NCI-H510A (cell line): ENCODE measurements around the gene COL4A3.
"Not testable (repeated sequence)": the region's sequence is repeated elsewhere in the genome, so short reads cannot be mapped to it uniquely, and the experiment has no call there.

ENCODE experiments used
- DNase-seq: peaks from one replicate; lab custom pipeline; 2025; lab: John Stamatoyannopoulos, UW

The COL4A3 gene

DNA sequence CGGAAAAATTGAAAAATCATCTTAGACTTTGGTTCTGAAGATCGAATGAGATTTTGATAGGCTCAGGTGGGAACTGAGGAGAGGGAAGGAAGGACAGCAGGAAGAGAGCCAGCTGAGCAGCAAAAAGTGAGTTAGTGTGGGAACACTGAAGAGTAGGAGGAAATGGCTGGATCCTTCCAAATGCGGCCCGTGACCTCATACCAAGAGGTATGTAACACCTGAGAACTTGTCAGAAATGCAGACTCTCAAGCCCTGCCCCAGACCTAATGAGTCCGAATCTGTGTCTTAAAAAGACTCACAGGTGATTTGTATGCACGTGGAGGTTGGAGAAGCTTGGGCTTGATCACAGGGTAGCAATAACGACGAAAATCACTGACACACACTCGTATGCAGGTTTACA is 42.0 kb downstream of the COL4A3 start:
- DNase-seq, result no peak

- no peak for DNase-seq
Measured at GRCh38 chr2:227207573-227207972, 43.1 kb downstream of the COL4A3 start.

- DNase-seq, result no peak
Measured at GRCh38 chr2:227214622-227215041, 50.2 kb downstream of the COL4A3 start.

DNA sequence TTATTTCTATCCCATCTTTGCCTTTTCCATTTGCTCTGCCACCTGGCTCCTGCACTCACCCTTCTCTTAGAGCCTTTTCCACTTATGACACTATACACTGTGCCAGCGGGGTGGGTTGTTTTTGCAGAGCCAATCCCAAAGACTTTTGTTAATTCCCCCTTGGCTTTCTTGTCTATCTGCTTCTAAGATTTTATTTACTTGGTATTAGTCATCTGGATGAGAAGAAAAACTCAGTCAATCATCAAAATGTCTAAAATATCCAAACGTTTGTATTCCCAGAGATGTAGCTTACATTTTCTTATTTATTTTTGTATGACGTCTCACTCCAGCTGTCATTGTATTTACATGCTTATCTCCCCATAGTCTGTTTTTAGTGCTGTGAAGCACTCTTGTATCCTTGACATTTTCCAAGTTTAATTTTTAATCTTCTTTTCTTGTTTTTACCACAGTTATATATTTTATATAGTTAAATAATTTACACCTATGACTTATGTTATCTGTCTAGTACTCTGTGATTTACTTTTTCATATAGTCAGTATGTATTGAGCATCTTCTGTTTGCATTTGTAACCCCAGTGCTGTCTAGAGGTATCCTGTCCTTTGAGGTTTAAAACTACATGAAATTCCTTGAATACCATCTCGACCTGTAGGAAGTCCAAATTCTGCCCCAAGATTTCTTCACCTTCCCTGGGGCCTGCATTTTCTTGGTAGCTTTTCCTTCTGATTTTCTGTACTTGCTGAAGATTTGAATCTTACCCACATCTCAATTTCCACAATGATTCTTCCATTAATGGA is 55.1 kb downstream of the COL4A3 start:
- DNase-seq, result no peak

GRCh38 chr2:227221120-227221519 is 56.7 kb downstream of the COL4A3 start:
- no peak for DNase-seq

DNA sequence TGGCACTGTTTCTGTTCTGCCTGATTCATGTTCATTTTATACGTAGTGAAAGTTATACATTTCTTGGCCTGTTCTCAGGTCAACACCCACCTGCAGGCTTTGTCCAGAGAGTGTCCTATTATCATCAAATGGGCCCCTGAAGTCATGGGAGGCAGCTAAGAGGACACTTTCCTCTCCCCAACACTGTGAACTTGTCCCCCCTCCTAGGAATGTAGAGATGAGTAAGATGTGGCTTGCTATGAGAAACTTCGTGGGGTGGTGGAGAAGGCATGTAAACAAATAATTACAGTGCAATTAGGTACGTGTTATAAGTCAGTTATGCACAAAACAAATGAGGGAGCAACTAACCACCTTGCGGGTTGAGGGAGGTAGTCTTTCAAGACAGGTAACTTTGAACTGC is 57.9 kb downstream of the COL4A3 start:
- DNase-seq, result no peak

DNA sequence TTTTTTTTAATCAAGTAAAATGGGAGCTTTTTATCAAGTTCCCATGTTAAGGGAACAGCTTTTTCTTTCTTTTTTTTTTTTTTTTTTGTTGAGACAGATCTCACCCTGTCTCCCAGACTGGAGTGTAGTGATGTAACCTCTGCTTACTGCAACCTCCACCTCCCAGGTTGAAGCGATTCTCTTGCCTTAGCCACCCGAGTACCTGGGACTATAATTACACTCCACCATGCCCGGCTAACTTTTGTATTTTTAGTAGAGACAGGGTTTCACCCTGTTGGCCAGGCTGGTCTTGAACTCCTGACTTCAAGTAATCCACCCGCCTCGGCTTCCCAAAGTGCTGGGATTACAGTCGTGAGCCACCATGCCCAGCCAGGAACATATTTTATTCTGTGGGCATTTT is 61.2 kb downstream of the COL4A3 start:
- DNase-seq, result not testable (repeated sequence)

DNA sequence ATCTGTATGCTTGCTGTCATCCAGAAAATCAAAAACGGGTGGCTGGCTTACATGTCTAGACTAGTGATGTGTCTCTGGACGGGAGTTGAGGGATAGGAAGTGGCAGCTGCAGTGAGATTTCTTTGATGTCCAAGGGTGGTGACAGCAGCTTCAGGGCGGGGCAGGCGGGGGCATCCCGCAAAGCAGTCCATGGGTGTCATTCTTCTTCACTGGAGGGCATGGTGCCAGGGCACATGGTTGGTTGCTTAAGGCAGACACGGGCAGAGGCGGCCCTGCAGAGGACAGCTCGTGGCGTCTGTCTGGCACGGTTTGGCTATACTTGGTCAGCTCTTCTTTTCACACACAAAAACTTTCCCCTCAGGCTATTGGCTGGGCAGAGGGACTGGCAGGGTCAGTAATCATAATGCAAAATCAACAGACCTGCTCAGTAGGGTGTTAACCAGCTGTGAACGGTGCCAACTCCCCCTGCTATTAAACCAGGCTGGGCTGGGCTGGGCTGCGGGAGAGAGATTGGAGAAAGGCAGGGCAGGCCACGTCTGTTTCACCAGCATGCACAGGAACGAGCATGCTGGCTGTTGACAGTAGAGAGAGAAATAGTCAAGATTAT is 63.7 kb downstream of the COL4A3 start:
- no peak for DNase-seq

DNA sequence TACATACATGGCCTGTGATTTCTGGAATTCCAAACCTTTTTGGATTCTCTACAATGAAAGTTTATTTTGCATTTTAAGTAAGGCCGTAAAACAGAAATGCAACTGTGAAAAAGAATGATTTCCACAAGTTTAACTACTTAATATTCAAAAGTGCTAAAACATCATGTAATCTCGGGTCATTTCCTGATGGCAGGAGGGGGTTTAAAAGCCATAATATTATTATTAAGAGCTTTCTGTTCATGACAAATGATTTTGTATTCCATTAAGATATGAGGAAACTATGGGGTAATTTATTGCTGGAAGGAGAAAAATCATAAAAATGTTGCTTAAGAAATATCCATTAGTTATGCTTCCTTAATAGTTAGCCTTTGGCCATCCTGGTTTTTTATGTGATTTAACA is 65.7 kb downstream of the COL4A3 start:
- DNase-seq, result no peak

- DNase-seq, result no peak
Measured at GRCh38 chr2:227234429-227234828, 70.0 kb downstream of the COL4A3 start.

DNA sequence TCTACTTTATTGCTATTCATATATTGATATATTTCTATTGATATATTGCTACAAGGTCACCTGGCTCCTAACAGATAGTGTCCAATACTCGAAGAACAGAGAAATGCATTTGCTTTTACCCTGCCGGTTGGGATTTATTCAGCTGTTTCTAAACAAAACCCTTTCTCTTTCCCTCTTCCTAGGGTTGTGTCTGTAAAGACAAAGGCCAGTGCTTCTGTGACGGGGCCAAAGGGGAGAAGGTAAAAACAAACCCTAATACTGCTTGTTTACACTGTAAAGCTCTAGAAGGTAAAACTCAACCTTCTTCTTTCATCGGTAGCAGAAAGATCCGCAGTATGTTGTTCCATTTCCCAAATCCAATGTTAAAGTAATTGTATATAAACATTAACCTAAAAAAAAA is 73.4 kb downstream of the COL4A3 start:
- DNase-seq, result no peak

DNA sequence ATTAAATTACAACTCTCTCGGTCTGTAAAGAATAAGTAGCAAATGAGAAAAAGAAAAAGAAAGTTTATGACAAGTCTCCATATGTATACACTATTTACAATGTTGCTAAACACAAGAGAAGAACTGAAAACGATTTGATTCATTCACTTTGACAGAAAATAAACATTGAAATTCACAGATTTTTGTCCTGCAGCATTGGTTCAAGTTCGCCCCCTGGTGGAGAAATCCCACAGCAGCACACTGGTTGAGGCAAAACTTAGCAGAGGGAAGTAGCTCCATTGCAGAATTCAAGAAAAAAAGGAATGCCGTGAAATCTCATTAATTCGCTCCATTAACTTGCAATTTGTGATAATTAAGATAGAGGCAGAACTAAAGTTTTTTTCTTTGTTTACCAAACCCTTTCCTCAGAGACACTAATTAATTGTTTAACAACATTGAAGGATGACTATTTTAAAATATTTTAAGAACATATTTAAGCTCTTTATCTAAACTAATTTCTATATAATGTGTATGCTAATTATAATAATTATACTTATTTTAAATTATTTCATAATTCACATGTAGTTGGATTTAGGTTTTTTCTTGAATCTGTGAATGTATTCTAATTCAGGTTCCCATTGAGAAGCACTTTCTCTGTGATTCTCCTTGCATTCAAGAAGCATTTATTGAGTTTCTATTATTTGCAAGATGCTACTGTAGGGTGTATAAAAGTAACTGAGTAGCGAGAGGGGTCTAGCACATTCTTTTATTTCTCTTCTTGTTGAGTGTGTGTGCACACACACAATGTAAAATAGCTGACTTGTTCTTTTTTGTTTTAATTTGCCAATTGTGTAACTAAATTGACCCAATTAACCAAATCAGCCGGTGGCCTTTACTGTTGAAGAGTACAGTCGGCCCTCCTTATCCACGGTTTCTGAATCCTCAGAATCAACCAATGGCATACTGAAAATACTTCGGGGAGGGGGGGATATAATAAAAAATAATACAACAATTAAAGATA is 74.1 kb downstream of the COL4A3 start:
- no peak for DNase-seq

- DNase-seq, result no peak
Measured at GRCh38 chr2:227241005-227241404, 76.6 kb downstream of the COL4A3 start.

GRCh38 chr2:227248876-227249275 is 84.5 kb downstream of the COL4A3 start:
- no peak for DNase-seq

GRCh38 chr2:227252831-227253230 is 88.4 kb downstream of the COL4A3 start:
- DNase-seq, result no peak

DNA sequence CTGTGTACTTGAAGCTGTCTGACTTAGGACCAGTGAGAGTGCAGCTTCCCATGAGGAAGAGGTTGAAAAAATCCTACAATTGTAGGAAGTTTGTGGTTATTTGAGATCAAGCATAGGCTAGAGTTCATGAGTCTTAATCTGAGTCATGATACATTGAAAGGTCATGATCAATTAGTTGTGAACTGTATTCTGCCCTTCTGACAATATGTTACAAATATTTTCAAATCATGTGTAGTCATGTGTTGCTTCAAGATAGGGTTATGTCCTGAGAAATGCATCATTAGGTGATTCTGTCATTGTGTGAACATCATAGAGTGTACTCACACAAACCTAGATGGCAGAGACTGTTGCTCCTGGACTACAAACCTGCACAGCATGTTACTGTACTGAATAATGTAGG is 92.2 kb downstream of the COL4A3 start:
- DNase-seq, result no peak

GRCh38 chr2:227257820-227258219 is 93.4 kb downstream of the COL4A3 start:
- DNase-seq, result no peak

DNA sequence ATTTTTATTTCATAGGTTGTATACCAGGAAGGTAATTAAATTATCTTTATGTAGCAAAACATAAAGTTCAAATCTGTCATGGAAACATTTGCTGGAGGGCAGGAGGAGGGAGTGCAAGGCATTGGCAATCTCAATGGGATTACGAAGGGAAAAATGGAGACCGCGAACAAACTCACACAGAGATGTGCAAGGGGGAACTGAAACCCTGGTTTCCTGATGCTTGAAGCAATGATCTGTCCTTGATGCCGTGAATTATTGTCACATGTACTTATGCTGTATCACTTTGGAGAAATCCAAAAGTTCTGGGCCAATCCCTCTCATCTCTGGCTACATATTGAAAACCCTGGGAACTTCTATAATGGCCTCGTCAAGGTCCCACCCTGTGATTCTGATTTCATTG is 95.6 kb downstream of the COL4A3 start:
- no peak for DNase-seq

GRCh38 chr2:227267410-227268115 is 103.1 kb downstream of the COL4A3 start:
- no peak for DNase-seq

DNA sequence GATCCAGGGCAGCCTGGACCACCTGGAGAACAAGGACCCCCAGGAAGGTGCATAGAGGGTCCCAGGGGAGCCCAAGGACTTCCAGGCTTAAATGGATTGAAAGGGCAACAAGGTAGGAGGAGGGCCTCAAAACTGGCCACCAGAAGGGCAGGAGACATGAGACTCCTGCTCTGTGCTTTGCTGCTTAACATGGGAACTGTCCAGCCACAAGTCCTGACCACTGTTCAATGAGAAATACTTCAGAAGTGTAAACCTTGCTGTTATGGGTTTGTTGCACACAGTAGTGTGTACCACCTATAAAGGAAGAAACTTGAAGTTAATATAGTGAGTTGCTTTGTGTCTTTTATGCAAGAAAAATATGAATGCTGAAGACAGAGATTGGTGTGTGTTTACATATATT is 116.5 kb downstream of the COL4A3 start:
- DNase-seq, result no peak

DNA sequence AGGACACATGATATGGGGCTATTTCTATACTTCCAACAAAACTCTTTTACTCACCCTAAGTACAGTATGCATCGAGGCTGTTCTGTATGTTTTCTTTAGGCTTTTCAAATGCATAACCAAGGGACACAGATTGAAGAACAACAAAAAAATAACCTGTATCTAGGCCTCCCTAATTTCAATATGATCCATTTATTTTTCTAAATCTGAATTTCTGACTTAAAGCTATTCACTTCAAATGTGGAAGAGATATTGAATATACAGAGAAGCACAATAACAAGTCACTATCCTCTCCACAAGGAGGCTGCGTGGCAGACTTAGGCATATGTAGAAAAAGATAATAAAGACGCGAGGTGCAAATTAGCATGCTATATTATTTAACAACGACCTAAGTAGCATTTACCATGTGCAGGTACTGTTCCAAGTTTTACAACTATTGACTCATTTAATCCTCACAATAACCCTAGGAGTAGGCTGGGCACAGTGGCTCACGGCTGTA is 121.4 kb downstream of the COL4A3 start:
- DNase-seq, result no peak

DNA sequence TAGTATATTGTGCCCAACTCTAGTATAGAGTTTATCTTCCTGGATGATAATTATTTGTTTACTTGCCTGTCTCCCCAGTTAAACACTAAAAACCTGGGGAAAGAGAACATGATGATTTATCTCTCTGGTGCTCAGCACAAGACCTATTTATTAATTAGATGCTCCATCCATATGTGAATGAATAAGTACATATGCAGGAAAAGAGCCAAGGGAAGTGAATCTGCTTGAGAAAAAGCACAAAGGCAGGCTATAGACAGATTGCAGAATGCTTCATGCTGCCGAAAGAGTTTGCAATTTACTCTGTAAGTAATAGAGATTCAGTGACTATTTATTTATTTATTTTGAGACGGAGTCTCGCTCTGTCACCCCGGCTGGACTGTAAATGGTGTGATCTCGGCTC is 123.3 kb downstream of the COL4A3 start:
- no peak for DNase-seq
